HL-60 (cell line): ENCODE results near the gene CHADL.

ENCODE experiments used
- DNase-seq, 2 experiments: peaks; one replicate each; pipeline ENCODE4 v3.0.0-alpha.2; 2010 to 2020; ENCODE audit warnings: low read depth in 1 of 2, low spot score in 1 of 2
- H3K27ac ChIP-seq: fragments of 250-450 bp; sonication (Bioruptor Pico); replicated peaks from 2 replicates; pipeline ENCODE4 v1.5.1; 2020; ENCODE audit warnings: mild to moderate bottlenecking, moderate library complexity
- H3K27me3 ChIP-seq: fragments of 250-450 bp; sonication (Bioruptor Pico); 2 replicates; pipeline ENCODE4 v1.5.1; 2021; ENCODE audit warnings: mild to moderate bottlenecking, moderate library complexity; ENCODE audit not compliant: insufficient read depth, poor library complexity, severe bottlenecking
- H3K4me3 ChIP-seq: replicated peaks from 2 replicates; pipeline ENCODE4 v1.5.1; 2011; ENCODE audit warnings: mild to moderate bottlenecking, control low read depth, low read length; ENCODE audit not compliant: insufficient read depth
- GABPA ChIP-seq: IDR thresholded peaks from 2 replicates; pipeline ENCODE4 v1.6.1; 2012; ENCODE audit warnings: low read depth
- POLR2AphosphoS5 ChIP-seq: IDR thresholded peaks from 2 replicates; pipeline ENCODE4 v1.6.1; 2012; ENCODE audit warnings: low read depth
- SPI1 ChIP-seq: IDR thresholded peaks from 2 replicates; pipeline ENCODE4 v1.6.1; 2012; ENCODE audit warnings: low read depth, mild to moderate bottlenecking, borderline replicate concordance
- TF ChIP-seq, protein P1 (sequence below): IDR thresholded peaks from 2 replicates; pipeline ENCODE4 v1.6.1; 2012; ENCODE audit warnings: low read depth; ENCODE audit not compliant: insufficient replicate concordance
- TF ChIP-seq, protein P2 (sequence below): IDR thresholded peaks from one replicate; pipeline ENCODE4 v1.5.1; 2011; ENCODE audit warnings: low read length, control low read depth, inconsistent platforms; ENCODE audit not compliant: insufficient read depth

CHADL gene

DNA sequence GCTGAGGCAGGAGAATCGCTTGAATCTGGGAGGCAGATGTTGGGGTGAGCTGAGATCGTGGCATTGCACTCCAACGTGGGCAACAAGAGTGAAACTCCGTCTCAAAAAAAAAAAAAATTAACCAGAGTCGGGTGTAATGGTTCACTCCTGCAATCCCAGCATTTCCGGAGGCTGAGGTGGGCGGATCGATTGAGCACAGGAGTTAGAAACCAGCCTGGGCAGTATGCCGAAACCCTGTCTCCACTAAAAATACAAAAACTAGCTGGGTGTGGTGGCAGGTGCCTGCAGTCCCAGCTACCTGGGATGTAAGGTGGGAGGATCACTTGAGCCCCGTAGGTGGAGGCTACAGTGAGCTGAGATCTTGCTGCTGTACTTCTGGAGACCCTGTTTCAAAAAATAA, 43.7 kb upstream of the CHADL start:
- TF ChIP-seq, protein P1, sequence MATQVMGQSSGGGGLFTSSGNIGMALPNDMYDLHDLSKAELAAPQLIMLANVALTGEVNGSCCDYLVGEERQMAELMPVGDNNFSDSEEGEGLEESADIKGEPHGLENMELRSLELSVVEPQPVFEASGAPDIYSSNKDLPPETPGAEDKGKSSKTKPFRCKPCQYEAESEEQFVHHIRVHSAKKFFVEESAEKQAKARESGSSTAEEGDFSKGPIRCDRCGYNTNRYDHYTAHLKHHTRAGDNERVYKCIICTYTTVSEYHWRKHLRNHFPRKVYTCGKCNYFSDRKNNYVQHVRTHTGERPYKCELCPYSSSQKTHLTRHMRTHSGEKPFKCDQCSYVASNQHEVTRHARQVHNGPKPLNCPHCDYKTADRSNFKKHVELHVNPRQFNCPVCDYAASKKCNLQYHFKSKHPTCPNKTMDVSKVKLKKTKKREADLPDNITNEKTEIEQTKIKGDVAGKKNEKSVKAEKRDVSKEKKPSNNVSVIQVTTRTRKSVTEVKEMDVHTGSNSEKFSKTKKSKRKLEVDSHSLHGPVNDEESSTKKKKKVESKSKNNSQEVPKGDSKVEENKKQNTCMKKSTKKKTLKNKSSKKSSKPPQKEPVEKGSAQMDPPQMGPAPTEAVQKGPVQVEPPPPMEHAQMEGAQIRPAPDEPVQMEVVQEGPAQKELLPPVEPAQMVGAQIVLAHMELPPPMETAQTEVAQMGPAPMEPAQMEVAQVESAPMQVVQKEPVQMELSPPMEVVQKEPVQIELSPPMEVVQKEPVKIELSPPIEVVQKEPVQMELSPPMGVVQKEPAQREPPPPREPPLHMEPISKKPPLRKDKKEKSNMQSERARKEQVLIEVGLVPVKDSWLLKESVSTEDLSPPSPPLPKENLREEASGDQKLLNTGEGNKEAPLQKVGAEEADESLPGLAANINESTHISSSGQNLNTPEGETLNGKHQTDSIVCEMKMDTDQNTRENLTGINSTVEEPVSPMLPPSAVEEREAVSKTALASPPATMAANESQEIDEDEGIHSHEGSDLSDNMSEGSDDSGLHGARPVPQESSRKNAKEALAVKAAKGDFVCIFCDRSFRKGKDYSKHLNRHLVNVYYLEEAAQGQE: no peak
- TF ChIP-seq, protein P2, sequence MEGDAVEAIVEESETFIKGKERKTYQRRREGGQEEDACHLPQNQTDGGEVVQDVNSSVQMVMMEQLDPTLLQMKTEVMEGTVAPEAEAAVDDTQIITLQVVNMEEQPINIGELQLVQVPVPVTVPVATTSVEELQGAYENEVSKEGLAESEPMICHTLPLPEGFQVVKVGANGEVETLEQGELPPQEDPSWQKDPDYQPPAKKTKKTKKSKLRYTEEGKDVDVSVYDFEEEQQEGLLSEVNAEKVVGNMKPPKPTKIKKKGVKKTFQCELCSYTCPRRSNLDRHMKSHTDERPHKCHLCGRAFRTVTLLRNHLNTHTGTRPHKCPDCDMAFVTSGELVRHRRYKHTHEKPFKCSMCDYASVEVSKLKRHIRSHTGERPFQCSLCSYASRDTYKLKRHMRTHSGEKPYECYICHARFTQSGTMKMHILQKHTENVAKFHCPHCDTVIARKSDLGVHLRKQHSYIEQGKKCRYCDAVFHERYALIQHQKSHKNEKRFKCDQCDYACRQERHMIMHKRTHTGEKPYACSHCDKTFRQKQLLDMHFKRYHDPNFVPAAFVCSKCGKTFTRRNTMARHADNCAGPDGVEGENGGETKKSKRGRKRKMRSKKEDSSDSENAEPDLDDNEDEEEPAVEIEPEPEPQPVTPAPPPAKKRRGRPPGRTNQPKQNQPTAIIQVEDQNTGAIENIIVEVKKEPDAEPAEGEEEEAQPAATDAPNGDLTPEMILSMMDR: no peak
- TF ChIP-seq GABPA (no peak), POLR2AphosphoS5 (no peak), SPI1 (no peak)
- H3K27me3 ChIP-seq: no peaks in the 10 kb centered on the region
- DNase-seq: no peak
- peak overlapping the region; percentile 86 for H3K4me3 ChIP-seq
- H3K27ac ChIP-seq: no peak overlapping the region

DNA sequence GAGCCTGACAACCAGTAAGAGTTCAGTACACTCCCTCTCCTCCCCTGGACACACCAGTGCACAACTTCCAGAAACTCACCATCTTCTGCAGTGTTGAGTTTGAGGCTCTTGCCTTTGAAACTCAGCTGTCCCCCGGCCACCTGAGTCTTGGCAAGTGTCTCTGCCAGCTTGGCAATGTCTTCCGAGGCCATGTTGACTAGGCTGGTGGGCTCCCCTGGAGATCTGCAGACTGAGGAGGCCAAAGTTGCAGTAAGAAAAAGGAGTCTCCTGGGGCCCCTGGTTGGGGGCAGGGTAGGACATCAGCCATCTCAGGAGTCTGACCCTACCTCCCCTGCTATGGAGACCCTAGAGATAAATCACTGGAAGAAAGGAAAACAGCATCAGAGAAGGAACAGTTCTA, 40.1 kb upstream of the CHADL start:
- Histone ChIP-seq H3K27ac (no peak overlapping the region), H3K27me3 (no peaks in the 10 kb centered on the region), H3K4me3 (no peak overlapping the region)
- DNase-seq: no peak
- TF ChIP-seq POLR2AphosphoS5: no peak
- TF ChIP-seq, protein P1: no peak

DNA sequence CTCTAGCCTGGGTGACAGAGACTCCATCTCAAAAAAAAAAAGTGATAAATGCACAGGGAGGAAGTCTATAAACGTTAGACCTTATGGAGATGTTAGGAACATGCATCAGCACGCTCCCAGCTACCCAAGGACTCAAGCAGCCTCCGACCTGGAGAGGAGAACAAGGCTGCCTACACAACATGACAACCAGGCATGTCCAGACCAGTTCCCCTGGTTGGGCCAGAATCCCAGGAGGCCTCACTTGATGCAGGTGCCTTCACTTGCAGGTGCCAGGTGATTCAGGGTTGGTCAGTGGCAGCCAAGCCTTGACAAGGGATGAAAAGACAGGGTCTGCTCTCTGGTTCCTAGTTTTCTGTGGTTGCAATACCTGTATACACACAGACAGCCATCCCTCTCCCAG, 39.3 kb upstream of the CHADL start:
- no peak overlapping the region for H3K27ac ChIP-seq

More for the DNA sequence above, 39.3 kb upstream of the CHADL start:
- Histone ChIP-seq H3K27me3 (no peaks in the 10 kb centered on the region), H3K4me3 (no peak overlapping the region)
- no peak for TF ChIP-seq SPI1
- TF ChIP-seq, protein P1: no peak
- TF ChIP-seq, protein P2: no peak
- no peak for TF ChIP-seq POLR2AphosphoS5
- TF ChIP-seq GABPA: no peak
- no peak for DNase-seq
